Choroid plexus epithelial cell (primary cell): Measurements from ENCODE around the gene SRGAP3.

Source experiments
- DNase-seq: peaks from one replicate; pipeline ENCODE4 v3.0.0-alpha.2; 2010; ENCODE audit warnings: low read depth
- H3K4me3 ChIP-seq: 2 replicates; pipeline ENCODE4 v1.5.1; 2011; ENCODE audit warnings: low read depth, mild to moderate bottlenecking, control low read depth, low read length, moderate library complexity
- CTCF ChIP-seq: conservative IDR thresholded peaks from 2 replicates; pipeline ENCODE4 v1.5.1; 2011; ENCODE audit warnings: low read depth, mild to moderate bottlenecking, control low read depth, inconsistent platforms, low read length, moderate library complexity

SRGAP3 gene

GRCh38 chr3:9247361-9247940 lies 2.0 kb downstream of the SRGAP3 start:
- TF ChIP-seq CTCF: no peak
- H3K4me3 ChIP-seq: no peak overlapping the region
- no peak for DNase-seq

- no peak overlapping the region for H3K4me3 ChIP-seq
- no peak for TF ChIP-seq CTCF
- no peak for DNase-seq
Observed at GRCh38 chr3:9246189-9246588, 3.3 kb downstream of the SRGAP3 start.

GRCh38 chr3:9244495-9245183 lies 4.8 kb downstream of the SRGAP3 start:
- H3K4me3 ChIP-seq: no peak overlapping the region
- no peak for DNase-seq
- TF ChIP-seq CTCF: no peak

- no peak overlapping the region for H3K4me3 ChIP-seq
- DNase-seq: no peak
- no peak for TF ChIP-seq CTCF
Observed at GRCh38 chr3:9241956-9242355, 7.5 kb downstream of the SRGAP3 start.

- DNase-seq: no peak
- H3K4me3 ChIP-seq: no peak overlapping the region
- TF ChIP-seq CTCF: no peak
Observed at GRCh38 chr3:9239680-9240079, 9.8 kb downstream of the SRGAP3 start.

- no peak overlapping the region for H3K4me3 ChIP-seq
- no peak for DNase-seq
- no peak for TF ChIP-seq CTCF
Observed at GRCh38 chr3:9238721-9239295, 10.6 kb downstream of the SRGAP3 start.

- no peak for DNase-seq
- TF ChIP-seq CTCF: no peak
Observed at GRCh38 chr3:9238276-9238675, 11.2 kb downstream of the SRGAP3 start.

More at GRCh38 chr3:9238276-9238675, 11.2 kb downstream of the SRGAP3 start:
- H3K4me3 ChIP-seq: no peak overlapping the region
